ENCODE measurements around the gene GIMAP8.
"Not testable (repeated sequence)": the region's sequence is repeated elsewhere in the genome, so short reads cannot be mapped to it uniquely, and the experiment has no call there.

The GIMAP8 gene

DNA sequence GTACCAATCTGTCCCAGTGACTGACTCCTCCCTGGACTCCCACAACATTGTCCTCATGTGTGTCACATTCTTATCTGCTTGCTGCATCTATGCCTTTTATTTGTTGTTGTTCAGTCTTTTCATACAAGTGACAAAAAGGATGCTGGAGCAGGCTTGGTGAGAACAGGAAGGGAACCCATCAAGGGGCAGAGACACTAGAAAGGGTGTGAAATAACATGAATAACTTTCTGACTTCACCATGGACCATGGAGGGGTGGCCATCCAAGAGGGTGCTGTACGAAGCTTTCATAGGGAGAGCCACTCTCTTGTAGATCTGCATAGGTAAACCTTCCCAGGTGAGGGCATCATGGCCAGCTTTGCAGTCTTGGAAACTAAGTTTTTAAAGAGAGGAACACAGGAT, 14.5 kb downstream of the GIMAP8 start:
- no peak for DNase-seq (ENCODE audit: low spot score)

DNA sequence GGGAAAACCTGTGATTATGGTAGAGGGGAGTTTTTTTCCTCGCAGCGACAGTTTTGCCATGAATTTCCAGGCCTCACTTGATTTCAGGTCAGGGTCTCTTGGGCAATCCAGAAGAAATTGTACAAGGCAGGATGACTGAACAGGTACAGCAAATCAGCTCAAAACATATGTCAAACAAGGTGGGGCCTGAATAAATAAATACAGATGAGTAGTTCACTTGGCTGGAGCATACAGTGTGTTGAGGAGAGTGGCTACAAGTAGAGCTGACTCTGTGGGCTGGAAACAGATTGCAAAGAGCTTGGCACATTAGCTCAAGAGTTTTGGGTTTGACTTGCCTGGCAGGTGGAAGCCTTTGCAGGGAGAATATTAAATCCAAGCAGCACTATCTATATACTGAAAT, 15.0 kb downstream of the GIMAP8 start:
- DNase-seq (ENCODE audit: low spot score), result no peak

DNA sequence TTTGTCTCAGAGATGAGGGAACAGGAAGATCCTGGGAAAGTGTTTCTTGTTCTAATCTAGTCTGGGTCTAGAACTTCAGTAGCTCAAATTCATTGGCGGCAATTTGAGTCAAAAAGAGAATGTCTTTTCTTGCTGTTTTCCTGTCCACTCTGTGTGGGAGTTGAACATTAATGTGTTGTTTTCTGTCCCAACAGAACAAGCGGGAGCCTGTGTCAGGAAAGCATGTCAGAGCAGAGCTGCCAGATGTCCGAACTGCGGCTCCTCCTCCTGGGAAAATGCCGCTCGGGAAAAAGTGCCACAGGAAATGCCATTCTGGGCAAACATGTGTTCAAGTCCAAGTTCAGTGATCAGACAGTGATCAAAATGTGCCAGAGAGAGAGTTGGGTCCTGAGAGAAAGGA, 16.0 kb downstream of the GIMAP8 start:
- no peak for DNase-seq (ENCODE audit: low spot score)

DNA sequence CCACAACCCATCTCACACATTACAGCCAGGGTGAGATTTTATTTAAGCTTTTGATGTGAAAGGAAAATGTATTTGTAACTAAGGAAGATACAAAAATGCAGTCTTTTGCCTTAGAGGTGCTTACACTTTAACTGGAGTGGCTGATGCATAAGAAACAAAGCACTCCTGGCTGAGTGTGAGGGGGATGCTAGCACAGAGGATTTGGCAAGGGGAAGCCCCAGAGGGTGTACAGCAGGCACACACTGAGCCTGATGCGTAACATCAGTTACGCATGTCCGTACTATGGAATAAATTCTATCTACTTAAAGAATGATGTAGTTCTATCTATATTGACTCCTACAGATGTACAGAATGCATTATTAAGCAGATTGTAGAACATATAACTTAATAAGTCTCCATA, 17.8 kb downstream of the GIMAP8 start:
- no peak for DNase-seq (ENCODE audit: low spot score)

DNA sequence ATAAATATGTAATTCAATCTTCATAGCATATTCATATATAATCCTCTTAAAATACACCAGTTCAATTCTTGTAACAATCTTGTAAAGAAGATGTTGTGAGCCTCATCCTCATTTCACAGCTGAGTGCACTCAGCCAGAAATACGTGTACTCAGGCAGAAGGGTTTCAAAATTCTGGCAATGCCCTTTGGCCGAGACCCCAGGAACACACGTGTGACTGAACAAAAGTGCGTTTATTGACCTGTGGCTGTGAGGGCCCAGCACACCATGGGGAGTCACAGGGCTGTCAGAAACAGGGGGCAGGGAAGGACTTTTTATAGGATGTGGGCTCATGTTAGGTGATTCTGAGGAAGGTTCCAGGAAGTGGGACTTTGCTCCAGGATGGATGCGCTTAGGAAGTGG, 21.5 kb downstream of the GIMAP8 start:
- DNase-seq (ENCODE audit: low spot score), result no peak

DNA sequence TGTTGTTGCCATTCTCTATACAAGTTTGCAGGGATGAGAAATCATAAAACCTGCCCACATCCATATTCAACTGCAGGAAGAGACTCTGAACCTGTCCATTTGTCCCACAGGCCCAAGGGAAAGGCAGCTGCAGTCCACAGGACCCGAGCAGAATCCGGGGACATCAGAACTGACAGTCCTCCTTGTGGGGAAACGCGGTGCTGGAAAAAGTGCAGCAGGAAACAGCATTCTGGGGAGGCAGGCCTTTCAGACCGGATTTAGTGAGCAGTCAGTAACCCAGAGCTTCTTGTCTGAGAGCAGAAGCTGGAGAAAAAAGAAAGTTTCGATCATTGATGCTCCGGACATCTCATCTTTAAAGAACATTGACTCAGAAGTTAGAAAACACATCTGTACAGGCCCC, 23.5 kb downstream of the GIMAP8 start:
- DNase-seq (ENCODE audit: low spot score), result no peak

DNA sequence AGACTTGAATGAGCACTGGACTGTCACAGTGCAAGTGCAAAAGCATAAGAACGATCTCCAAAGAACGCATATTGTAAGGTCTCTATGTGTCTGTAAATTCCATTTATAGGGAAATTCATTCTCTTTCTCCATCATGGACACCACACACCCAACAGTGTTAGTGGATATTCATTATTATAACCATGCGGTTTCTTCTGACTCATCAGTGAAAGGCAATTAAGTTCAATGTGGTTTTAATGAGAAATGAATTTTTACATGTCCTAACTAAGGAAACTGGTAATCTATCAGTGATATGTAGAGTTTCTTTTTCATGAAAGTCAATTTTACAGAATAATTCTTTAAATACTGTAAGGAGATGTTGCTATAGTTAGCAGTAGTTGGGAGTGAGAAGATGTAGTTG, 25.9 kb downstream of the GIMAP8 start:
- DNase-seq (ENCODE audit: low spot score), result no peak

DNA sequence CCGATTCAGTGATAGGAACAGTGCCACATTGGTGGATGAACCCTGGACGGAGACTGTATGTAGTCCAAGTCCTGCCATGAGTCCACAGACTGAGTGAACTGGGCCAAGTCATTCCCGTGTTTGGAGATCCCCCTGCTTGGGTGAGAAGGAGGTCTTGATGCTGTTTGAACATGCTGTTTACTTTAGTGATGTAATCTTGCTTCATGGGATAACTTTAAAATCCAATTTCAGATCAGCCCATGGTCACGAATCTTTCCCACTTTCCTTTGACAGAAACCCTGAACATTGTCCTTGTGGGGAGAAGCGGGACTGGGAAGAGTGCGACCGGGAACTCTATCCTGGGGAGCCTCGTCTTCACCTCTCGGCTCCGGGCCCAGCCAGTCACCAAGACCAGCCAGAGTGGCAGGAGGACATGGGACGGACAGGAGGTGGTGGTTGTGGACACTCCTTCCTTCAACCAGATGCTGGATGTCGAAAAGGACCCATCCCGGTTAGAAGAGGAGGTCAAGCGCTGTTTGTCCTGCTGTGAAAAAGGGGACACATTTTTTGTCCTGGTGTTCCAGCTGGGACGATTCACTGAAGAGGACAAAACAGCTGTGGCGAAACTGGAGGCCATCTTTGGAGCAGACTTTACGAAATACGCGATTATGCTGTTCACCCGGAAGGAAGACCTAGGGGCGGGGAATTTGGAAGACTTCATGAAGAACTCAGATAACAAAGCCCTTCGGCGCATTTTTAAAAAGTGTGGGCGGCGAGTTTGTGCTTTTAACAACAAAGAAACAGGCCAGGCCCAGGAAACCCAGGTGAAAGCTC, 26.6 kb downstream of the GIMAP8 start:
- no peak for DNase-seq (ENCODE audit: low spot score)

DNA sequence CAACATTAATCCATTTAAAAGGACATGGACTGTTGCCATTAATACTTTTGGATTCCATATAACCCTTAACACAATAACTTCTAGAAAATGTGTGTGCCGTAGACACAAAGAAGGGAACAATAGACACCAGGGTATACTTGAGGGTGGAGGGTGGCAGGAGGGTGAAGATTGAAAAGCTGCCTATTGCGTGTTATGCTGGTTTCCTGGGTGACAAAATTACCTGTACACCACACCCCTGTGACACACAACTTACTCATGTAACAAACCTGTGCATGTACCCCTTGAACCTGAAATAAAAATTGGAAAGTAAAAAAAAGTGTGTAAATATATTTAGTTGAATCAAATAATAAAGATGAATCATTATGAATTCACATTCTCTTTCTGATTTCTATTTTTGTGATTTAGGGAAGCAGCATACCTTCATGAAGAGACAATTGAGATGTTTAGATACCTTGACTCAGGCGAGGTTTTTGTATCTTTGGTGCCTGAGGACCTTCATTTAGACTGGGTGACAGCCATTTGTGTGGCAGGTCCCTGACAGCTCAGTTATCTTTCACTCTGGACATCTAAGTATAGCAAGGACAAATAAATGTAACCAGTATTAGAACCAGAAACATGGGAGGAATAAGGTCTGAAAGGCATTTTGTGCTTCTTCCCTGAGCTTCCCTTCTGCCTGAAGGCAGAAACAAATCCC, 28.7 kb downstream of the GIMAP8 start:
- no peak for DNase-seq (ENCODE audit: low spot score)

DNA sequence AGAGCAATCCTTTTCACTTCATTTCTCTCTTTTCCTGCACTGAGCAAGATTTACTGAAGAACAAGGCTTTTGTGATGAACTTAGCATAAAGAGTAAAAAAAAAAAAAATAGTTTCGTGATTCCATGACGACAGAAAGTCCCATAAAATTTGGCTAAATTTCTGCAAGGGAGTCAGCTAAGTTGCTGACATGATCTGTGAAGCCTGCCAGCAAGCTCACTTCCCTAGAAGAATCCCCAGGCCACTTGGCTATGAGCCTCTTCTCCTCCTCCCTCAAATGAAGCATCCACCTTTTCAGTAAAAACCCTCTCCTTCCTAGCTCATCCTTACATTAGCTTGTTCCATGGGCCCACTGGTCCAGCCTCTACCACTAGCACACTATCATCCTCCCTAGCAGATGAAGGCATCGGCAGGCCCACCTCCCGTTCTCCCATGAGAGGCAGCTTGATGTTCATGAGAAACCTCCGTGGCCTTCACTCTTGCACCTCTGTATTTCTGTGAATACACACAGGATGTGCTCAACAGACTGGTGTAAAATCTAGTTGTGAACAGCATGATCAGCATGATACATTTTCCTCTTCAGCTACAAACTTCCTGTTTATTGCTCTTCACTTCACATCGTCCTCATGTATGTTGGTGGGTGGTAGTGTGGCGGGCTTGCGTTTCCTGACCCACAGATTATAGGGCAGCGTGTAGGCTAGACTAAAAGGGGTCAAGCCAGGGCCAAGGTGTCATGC, 30.9 kb downstream of the GIMAP8 start:
- no peak for DNase-seq (ENCODE audit: low spot score)

DNA sequence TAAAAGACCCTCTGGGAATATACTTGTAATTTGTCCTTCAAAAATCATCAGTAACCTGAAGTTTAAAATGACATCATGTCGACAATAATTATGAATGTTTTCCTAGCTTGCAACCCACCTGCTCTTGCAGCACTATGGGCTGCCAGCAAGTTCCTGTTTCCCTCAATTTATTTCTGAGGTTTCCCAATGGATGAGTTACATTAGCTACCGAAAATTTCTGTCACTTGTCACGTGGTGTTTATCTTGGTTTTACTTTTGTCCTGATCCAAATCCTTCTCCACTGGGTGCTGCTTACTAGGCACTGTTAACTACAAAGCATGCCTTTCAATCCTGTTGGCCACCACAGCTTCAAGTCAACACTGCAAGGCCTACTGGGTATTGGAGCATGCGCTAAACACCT, 31.5 kb downstream of the GIMAP8 start:
- no peak for DNase-seq (ENCODE audit: low spot score)

DNA sequence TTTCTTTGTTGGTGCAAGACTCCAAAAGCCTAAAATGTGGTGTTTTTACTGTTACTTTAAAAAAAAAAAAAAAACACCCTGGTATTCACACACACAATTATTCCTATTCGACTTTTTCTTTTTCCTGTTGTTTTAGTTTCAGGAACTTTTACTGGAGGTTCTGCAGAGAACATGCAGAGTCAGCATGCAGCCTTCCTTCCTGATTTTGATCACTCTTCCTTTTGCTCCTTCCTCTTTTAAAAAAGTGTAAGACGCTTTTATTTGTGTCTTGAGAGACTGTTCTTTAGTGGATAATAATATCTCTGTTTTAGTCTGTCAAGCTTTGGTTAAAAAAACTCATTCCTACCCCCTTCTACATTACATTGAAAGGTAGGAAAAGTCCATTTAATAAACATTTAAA, 33.1 kb downstream of the GIMAP8 start:
- DNase-seq (ENCODE audit: low spot score), result not testable (repeated sequence)

DNA sequence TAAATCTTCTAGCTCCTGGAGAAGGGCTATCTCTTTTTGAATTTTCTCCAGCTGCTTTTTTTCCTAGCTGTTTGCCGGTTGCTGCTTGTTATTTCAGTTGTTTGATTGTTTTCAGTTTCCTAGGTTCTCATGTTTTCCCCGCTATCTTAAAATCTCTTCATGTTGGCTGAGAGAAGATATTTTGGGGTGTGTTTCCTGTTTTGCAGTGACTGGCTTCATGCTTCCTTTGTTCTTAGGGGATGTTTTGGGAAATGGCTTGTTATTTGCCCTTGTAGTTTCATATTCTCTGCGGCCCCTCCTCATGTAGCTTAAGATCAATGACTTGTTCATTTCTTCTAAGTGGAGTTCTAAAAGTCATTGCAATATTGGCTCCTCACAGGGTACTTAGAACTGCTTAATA, 33.6 kb downstream of the GIMAP8 start:
- DNase-seq (ENCODE audit: low spot score), result not testable (repeated sequence)

DNA sequence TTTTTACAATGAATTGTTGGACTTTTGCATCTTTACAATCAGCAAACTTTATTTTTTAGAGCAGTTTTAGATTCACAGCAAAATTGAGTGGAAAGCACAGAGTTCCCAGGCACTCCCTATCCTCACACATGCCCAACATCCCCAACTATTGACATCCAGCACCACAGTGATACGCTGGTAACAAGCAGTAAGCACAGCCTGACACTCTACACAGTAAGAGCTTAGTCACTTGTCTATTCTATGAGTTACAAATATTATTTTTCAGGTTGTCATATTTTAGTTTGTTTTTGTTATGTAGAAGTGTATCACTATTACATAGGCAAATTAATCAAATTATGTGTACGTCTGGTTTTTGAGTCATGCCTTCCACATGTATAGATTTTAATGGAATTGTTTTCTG, 37.2 kb downstream of the GIMAP8 start:
- DNase-seq (ENCODE audit: low spot score), result no peak

DNA sequence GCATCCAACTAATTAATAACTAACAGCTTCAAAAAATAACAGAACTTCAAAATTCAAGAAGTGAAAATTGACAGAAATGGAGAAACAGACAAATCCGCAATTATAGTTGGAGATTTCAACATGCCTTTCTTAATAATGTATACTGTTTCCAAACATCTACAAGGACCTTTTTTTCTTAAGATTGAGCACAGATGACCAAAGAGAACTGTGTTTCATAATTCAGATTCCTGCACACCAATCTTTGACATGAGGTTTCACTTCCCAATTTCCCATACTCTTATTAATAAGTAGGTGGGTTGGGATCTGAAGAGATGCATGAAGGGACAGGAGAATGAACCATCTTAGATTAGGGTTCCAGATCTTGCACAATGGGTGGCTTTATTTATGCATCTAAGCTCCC, 39.4 kb downstream of the GIMAP8 start:
- no peak for DNase-seq (ENCODE audit: low spot score)

DNA sequence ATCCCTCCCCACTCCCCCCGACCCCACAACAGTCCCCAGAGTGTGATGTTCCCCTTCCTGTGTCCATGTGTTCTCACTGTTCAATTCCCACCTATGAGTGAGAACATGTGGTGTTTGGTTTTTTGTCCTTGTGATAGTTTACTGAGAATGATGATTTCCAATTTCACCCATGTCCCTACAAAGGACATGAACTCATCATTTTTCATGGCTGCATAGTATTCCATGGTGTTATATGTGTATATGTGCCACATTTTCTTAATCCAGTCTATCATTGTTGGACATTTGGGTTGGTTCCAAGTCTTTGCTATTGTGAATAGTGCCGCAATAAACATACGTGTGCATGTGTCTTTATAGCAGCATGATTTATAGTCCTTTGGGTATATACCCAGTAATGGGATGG, 43.0 kb downstream of the GIMAP8 start:
- not testable (repeated sequence) for DNase-seq (ENCODE audit: low spot score)

DNA sequence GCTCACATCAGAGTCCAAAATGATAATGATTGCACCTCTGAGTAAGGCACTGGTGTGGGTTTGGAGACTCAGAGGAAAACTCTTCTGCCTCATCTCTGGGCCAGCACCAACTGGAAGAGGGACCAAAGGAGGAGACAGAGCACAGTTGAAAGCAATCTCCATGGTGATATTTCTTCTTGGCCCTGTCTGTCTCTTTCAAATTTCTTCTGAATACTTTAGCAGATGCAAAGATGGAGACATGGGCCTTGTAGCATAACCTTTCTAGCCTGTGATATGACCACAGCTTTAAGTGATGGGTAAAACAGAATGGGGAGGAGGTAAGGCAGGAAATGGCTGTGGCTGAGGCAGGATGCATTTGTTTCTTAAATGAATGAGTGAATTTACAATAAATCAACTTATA, 52.1 kb downstream of the GIMAP8 start:
- no peak for DNase-seq (ENCODE audit: low spot score)

DNA sequence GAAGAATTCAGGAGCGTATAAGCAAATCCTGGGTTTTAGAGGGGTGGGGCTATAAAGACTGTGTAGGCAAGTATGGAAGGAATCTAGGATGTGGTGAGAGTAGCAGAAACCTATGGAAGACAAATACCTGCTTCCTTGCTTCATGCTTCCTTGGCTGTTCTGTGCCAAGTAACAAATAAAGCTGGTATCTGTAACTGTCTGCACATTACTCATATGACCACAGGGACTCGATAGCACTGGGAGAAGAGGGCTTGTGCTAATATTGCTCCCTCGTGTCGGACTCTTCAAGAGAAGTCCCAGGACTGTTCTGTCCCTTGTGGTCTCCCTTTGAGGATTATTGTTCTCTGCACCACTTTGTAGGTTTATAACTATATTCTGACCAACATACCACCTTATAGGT, 52.7 kb downstream of the GIMAP8 start:
- DNase-seq (ENCODE audit: low spot score), result no peak

DNA sequence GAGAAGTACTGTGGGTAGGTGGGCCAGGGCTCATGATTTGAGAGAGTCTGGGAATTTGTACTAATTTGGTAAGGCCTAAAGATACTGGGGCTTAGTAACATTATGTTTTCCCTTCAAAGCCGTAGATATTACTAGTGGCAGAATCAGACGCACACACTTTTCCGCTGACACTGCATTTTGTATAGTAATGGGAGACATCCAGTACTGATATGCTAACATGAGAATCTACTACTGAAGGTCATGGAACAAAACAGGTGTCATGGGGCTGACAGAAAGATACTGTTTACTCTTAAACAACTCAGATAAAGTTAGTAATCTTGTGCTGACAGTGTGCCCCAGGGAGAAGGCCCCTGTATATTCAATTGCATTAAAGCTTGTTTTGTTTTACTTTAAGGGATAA, 53.2 kb downstream of the GIMAP8 start:
- DNase-seq (ENCODE audit: low spot score), result no peak

DNA sequence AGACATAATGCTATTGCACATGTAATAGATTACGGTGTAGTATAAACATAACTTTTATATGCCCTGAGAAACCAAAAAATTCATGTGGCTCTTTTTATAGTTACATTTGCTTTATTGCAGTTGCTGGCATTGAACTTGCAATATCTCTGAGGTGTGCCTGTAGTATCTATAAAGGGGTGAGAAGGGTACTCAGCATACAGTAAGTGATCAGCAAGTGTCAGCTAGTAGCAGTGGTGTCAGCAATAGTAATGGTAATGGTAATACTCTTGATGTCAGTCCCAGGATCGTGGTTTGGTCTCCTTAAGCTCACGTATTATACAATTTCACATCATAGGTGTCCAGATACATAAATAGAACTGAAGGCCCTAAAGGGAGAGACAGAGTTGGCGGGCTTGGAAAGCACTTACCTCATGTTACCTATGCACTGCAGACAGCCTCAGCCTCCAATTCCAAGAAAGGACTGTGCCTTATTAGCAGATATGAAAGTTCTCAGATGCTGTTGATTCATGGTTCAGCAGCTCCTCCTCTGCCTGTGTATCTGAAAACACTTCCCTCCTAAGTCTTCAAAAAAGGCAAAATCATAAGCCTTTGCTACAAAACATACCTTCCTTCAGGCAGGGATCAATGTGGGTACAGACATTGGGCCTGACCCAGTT, 57.6 kb downstream of the GIMAP8 start:
- DNase-seq (ENCODE audit: low spot score), result no peak

DNA sequence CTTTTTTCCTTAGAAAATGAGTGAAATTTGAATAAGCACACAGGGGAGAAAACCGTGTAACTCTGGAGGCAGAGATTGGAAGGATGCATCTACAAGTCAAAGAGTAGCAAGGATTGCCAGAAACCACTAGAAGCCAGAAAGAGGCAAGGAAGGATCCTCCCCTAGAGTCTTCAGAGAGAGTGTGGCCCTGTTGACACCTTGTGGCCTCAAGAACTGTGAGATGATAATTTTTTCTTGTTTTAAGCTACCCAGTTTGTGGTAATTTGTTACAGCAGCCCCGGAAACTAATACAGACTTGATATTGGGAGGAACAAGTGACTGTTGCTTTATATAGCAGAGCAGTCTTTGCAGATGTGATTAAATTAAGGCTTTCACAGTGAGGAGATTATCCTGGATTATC, 60.6 kb downstream of the GIMAP8 start:
- DNase-seq (ENCODE audit: low spot score), result no peak

DNA sequence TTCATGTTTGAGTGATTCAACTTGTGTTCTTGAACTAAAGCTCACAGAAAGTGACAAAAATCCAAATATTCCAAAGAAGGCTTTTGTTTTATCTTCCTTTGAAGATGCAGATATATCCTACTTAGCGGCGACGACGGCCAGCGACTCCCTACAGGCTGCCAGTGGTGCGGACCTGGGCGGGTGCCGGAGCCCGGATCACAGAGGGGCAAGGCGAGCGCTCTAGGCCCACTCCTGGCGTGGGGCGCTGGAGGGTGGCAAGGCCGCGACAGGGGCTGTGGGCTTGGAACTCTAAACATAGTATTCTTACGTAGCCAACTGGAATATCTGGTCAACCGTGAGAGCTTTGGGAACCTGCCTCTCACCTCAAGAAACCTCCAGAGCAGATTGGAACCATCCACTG, 63.3 kb downstream of the GIMAP8 start:
- no peak for DNase-seq (ENCODE audit: low spot score)
